Posterior cingulate gyrus (tissue), 11 donors: ENCODE measurements around the gene ADA.
"Not testable (repeated sequence)": the region's sequence is repeated elsewhere in the genome, so short reads cannot be mapped to it uniquely, and the experiment has no call there.

Experiments used
- DNase-seq, 10 donors: peaks; one replicate each; pipeline versions ENCODE4 v3.0.0 to v3.0.0-alpha.2; 2020 to 2021; ENCODE audit warnings: mixed read lengths in 3 of 10
- intact Hi-C: fragments of 100-400 bp; cut with DNase I; formaldehyde crosslinking; loops from one replicate; pipeline ENCODE4 v1.15.1; 2023

The ADA gene

GRCh38 chr20:44651684-44652423, at the start of gene ADA:
ADA (minus strand) TSS chr20:44651699; CDS start chr20:44651607, 92 bp downstream.
- peak in 8 of 10 donors; percentile 26 to 84 (median 56) for DNase-seq
- intact Hi-C loops, result no loop called here

GRCh38 chr20:44700306-44700705, 48.8 kb upstream of the ADA start:
- peak in 2 of 10 donors; percentile 53 to 57 for DNase-seq
- intact Hi-C loops, result no loop called here

DNA sequence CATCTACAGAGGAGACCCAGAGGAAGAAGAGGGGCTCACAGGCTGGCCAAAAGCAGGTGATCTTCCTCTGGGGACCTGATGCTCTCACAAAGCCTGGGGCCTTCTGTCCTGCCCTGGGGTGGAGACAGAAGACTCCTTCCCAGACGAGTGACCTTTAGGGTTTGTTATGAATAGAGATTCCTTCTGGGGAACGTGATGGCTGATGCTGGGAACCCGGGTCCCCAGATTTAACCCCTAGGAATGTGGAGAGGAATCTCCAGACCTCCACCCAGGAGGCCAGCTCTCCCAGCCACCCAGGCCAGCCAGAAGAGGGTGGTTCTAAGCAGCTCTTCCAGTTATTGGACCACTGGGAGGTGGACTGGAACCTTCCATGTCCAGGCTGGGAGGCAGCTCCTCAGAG, 46.9 kb upstream of the ADA start:
- intact Hi-C loops, result no loop called here
- DNase-seq, result peak in 1 of 10 donors; percentile 39

GRCh38 chr20:44697041-44697440, 45.5 kb upstream of the ADA start:
- intact Hi-C loops, result not testable (repeated sequence)

GRCh38 chr20:44696315-44696714, 44.8 kb upstream of the ADA start:
- peak in 1 of 10 donors; percentile 36 for DNase-seq
- intact Hi-C loops, result no loop called here

More at GRCh38 chr20:44697041-44697440, 45.5 kb upstream of the ADA start:
- DNase-seq, result peak in 1 of 10 donors; percentile 24

GRCh38 chr20:44695674-44696300, 44.3 kb upstream of the ADA start:
- intact Hi-C loops, result no loop called here
- peak in 1 of 10 donors; percentile 17 for DNase-seq

GRCh38 chr20:44695295-44695673, 43.8 kb upstream of the ADA start:
- no peak for DNase-seq
- intact Hi-C loops, result no loop called here

- intact Hi-C loops, result no loop called here
Measured at GRCh38 chr20:44694159-44694558, 42.7 kb upstream of the ADA start.

DNA sequence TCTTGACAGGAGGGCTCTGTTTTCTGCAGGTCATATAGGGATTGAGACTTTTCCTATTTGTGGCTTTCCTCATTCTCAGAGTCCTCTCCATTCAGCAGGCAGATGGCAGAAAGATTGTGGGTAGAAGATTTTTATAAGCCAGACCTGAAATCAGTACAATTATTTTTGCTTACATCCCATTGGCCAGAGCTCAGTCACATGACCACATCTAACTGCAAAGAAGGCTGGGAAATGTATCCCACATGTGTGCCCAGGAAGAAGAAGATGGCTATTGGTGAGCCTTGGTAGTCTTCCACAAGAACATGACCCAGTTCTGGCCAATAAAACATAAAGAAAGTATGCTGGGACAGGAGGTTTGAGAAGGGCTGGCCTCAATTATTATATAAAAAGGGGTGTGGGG, 42.1 kb upstream of the ADA start:
- DNase-seq, result no peak
- intact Hi-C loops, result no loop called here

More at GRCh38 chr20:44694159-44694558, 42.7 kb upstream of the ADA start:
- DNase-seq, result peak in 1 of 10 donors; percentile 6

DNA sequence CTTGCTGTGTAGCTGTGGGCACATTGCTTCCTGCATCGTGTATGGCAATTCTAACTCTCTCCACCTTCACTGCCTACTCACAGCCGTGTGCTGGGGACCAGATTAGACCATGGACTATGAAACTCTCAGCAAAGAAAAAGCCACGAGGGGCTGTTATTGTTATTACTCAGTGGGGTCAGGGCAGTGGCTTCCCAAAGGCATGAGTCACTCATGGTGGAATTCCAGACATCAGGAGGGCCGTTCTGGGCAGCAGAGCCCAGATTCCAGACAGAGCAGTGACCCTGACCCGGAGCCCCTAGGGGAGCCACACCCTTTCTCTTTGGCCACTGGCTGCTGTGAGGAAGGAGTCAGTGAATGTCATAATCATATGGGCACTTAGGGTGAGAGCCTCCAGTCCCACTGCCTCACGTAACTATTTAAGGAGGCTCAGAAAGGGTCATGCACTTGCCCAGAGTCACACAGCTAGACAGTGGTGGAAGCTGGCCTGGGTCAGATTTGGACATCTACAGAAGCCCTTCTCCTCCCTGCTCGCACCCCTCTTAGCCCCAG, 41.5 kb upstream of the ADA start:
- no peak for DNase-seq
- intact Hi-C loops, result no loop called here

DNA sequence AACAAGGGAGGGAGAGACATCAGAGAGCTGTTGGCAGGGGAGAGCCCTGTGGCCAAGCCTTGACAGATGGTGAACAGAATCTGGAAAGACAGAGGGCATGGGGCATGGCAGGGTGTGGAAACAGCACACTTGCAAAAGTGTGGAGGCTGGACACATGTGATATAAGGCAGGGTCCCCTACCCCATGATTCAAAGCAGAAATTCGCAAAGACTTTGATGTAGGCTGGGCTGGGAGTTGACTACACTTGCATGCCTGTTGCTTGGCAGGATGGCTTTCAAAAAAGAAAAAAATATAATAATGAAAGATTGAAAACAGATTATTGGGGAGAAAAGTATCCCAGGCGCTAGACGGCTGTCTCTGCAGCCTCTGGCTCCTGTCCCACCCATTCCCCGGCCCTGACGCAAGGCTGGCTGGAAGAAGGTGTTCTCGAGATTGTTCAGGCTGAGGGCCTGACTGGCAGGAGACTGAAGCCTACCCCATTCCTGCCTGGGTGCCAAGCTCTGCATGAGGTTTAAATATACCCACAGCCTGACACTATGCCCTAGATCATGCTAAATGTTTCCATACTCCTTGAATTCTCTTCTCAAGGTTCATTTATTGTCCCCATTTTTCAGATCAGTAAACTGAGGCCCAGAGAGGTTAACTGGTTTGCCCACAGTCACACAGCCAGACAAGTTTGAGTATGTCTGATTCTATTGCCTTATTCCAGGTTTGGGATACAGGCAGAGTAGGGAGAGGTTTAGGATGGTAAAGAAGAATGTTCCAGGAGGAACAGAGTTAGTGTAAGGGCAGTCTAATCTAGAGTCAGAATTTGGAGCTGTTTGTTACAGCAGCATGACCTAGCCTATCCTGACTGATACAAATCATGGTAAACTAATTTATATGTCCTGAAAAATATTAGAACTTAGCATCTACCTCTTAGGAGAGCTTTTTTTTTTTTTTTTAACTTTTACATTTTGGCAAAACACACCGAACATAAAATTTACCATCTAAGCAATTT, 40.2 kb upstream of the ADA start:
- no peak for DNase-seq
- intact Hi-C loops, result no loop called here

DNA sequence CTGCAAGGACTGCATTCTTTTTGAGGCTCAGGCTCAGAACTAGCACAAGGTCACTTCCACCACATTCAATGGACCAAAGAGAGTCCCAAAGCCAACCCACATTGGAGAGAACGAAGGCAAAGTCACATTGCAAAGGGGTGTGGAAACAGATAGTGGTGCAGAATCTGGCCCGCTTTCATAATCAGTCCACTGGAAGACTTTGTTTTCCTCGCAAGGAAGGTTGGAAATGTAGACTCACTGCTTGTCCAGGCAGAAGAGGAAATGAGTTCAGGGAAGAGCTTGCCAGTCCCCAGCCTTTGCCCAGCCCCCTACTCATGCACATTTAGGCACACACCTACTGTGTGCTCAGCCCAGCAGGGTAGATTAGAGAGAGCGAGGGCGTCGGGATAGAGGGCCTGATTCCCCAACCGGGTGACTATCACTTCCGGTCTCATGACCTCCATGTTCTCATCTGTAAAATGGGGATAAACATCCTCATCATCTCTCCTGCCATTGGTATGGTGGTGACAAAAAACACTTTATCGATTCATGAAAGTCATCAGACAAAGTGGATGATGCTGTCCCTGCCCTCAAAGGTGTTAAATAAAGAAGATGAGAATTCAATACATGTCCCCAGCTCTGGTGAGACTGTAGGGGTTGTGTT, 39.4 kb upstream of the ADA start:
- no peak for DNase-seq
- intact Hi-C loops, result no loop called here

- no peak for DNase-seq
- intact Hi-C loops, result no loop called here
Measured at GRCh38 chr20:44689809-44690208, 38.3 kb upstream of the ADA start.

DNA sequence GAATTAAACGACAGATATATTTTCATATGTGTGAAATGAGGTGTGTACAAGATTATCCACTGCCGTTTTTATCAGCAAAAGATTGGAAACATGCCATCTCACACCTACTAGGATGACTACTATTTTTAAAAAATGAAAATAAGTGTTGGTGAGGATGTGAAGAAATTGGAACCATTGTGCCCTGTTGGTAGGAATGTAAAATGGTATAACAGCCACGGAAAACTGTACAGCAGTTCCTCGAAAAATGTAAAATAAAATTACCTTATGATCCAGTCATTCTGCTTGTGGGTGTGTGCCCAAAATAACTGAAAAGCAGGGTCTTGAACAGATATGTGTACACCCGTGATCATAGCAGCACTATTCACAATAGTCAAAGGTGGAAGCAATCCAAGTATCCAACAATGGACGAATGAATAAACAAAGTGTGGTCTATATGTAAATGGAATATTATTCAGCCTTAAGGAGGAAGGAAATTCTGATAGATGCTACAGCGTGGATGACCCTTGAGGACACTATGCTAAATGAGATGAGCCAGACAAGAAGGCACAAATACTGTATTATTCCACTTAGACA, 36.6 kb upstream of the ADA start:
- DNase-seq, result no peak
- intact Hi-C loops, result no loop called here

DNA sequence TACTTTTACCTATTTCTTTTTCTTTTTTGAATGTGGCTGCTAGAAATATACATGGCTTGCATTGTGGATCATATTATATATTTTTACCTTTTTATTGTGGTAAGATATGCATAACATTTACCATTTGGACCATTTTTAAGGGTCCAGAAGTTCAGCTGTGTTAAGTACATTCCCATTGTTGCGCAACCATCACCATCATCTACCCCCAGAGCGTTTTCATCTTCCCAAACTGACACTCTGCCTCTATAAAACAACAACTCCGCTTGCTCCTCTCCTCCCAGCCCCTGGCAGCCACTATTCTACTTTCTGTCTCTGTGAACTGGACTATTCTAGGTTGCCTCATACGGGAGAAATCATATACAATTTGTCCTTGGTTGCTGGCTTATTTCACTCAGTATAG, 35.4 kb upstream of the ADA start:
- no peak for DNase-seq
- intact Hi-C loops, result no loop called here

GRCh38 chr20:44684047-44684967, 32.8 kb upstream of the ADA start:
- DNase-seq, result no peak
- intact Hi-C loops, result loop anchor here (5.0 kb wide), 1 partner anchor 297 kb away; no protein-coding TSS in a partner anchor

DNA sequence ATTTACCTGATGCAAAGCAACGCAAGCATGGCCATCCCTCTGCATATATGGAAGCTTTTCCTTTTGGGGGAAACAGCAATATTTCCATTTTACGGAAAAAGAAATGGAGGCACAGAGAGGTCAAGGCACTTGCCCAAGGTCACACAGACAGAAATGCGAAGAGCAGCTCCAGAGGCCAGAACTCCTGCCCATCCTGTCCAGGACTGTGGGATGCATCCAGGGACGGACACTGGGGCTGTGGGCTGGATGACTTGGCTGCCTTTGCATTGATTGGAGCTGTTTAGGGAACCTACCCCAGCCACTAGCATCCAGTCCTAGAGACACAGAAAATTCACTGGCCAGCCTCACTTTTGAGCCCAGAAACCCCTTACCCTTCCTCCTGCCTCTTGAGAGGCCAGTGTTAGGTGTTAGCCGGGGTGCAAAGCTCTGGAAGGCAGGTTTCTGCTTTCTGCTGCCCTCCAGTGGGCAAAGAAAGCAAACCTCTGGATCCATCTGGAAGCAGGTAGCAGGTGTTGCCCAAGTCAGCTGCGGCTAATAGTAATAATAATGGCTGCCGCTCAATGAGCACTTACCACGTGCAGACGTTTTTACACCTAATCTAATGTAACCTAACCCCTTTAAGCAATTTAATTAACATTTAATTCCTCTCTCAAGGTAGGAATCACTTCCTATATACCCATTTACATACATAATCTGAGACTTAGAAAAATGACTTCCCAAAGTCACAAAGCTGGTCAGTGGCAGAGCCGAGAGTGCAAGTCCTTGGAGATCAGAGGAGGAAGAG, 32.0 kb upstream of the ADA start:
- intact Hi-C loops, result loop anchor here (5.0 kb wide), 1 partner anchor 296 kb away; no protein-coding TSS in a partner anchor
- peak in 7 of 10 donors; percentile 24 to 86 (median 62) for DNase-seq
